Measurements from ENCODE around the gene RBKS.

RBKS gene

GRCh38 chr2:27922842-27923241, 32.7 kb upstream of the RBKS start:
- no peak for DNase-seq (ENCODE audit: low read depth in 1 of 2, low spot score in 1 of 2)
- H3K4me3 ChIP-seq (replicated peaks; ENCODE audit: insufficient read depth, low read length), result no peak overlapping the region
- TF ChIP-seq GABPA (IDR thresholded peaks at IDR 0.05; ENCODE audit: low read depth) (no peak), SPI1 (IDR thresholded peaks at IDR 0.05; ENCODE audit: borderline replicate concordance, low read depth) (no peak), CTCF (IDR thresholded peaks at IDR 0.05; ENCODE audit: insufficient read depth, low read length) (no peak), POLR2AphosphoS5 (IDR thresholded peaks at IDR 0.05; ENCODE audit: low read depth) (no peak), REST (IDR thresholded peaks at IDR 0.05; ENCODE audit: insufficient replicate concordance, low read depth) (no peak)
- H3K27ac ChIP-seq (replicated peaks), result no peak overlapping the region
- H3K27me3 ChIP-seq (ENCODE audit: insufficient read depth, poor library complexity, severe bottlenecking), result no peaks in the 10 kb centered on the region

GRCh38 chr2:27921880-27922547, 31.8 kb upstream of the RBKS start:
- no peak for DNase-seq (ENCODE audit: low read depth in 1 of 2, low spot score in 1 of 2)
- no peak overlapping the region for H3K4me3 ChIP-seq (replicated peaks; ENCODE audit: insufficient read depth, low read length)
- TF ChIP-seq POLR2AphosphoS5 (IDR thresholded peaks at IDR 0.05; ENCODE audit: low read depth) (no peak), GABPA (IDR thresholded peaks at IDR 0.05; ENCODE audit: low read depth) (no peak)
- no peak overlapping the region for H3K27ac ChIP-seq (replicated peaks)
- H3K27me3 ChIP-seq (ENCODE audit: insufficient read depth, poor library complexity, severe bottlenecking), result no peaks in the 10 kb centered on the region

- H3K27ac ChIP-seq (replicated peaks), result no peak overlapping the region
- no peak for DNase-seq (ENCODE audit: low read depth in 1 of 2, low spot score in 1 of 2)
- TF ChIP-seq POLR2AphosphoS5 (IDR thresholded peaks at IDR 0.05; ENCODE audit: low read depth) (no peak), GABPA (IDR thresholded peaks at IDR 0.05; ENCODE audit: low read depth) (no peak), SPI1 (IDR thresholded peaks at IDR 0.05; ENCODE audit: borderline replicate concordance, low read depth) (no peak), REST (IDR thresholded peaks at IDR 0.05; ENCODE audit: insufficient replicate concordance, low read depth) (no peak), CTCF (IDR thresholded peaks at IDR 0.05; ENCODE audit: insufficient read depth, low read length) (no peak)
Observed at GRCh38 chr2:27921424-27921823, 31.2 kb upstream of the RBKS start.

GRCh38 chr2:27920148-27920885, 30.1 kb upstream of the RBKS start:
- DNase-seq (ENCODE audit: low read depth in 1 of 2, low spot score in 1 of 2), result peak in 1 of 2 experiments; percentile 16
- Histone ChIP-seq H3K27me3 (ENCODE audit: insufficient read depth, poor library complexity, severe bottlenecking) (no peaks in the 10 kb centered on the region), H3K27ac (replicated peaks) (peak overlapping the region; percentile 18), H3K4me3 (replicated peaks; ENCODE audit: insufficient read depth, low read length) (no peak overlapping the region)
- TF ChIP-seq SPI1 (IDR thresholded peaks at IDR 0.05; ENCODE audit: borderline replicate concordance, low read depth) (peak; percentile 21; the same call in 1 of the 2 replicates), POLR2AphosphoS5 (IDR thresholded peaks at IDR 0.05; ENCODE audit: low read depth) (no peak), REST (IDR thresholded peaks at IDR 0.05; ENCODE audit: insufficient replicate concordance, low read depth) (no peak)

More at GRCh38 chr2:27921424-27921823, 31.2 kb upstream of the RBKS start:
- H3K27me3 ChIP-seq (ENCODE audit: insufficient read depth, poor library complexity, severe bottlenecking), result no peaks in the 10 kb centered on the region
- no peak overlapping the region for H3K4me3 ChIP-seq (replicated peaks; ENCODE audit: insufficient read depth, low read length)

Data from HL-60 (cell line).